GM12891 (cell line): Measurements from ENCODE around the gene FRMPD4.

ENCODE experiments used
- PAX5 ChIP-seq: IDR thresholded peaks from 2 replicates; pipeline ENCODE4 v1.6.1; 2011; ENCODE audit warnings: low read length, moderate library complexity, mild to moderate bottlenecking; ENCODE audit not compliant: insufficient read depth, severe bottlenecking
- POLR2A ChIP-seq: IDR thresholded peaks from 2 replicates; pipeline ENCODE4 v1.6.1; 2011; ENCODE audit warnings: low read depth, low read length, control low read depth
- POLR2AphosphoS5 ChIP-seq: IDR thresholded peaks from 2 replicates; pipeline ENCODE4 v1.6.1; 2011; ENCODE audit warnings: low read depth, low read length, control low read depth
- SPI1 ChIP-seq: IDR thresholded peaks from 2 replicates; pipeline ENCODE4 v1.6.1; 2011; ENCODE audit warnings: low read depth, low read length, control low read depth
- TAF1 ChIP-seq: IDR thresholded peaks from 2 replicates; pipeline ENCODE4 v1.6.1; 2011; ENCODE audit warnings: low read depth, low read length, control low read depth

GRCh38 chrX:12278151-12278550, 139.9 kb downstream of the FRMPD4 start:
- no peak for TF ChIP-seq POLR2A
- TF ChIP-seq TAF1, result no peak
- no peak for TF ChIP-seq POLR2AphosphoS5
- TF ChIP-seq SPI1, result no peak
- TF ChIP-seq PAX5, result no peak
